WTC11 (cell line): ENCODE results near the gene ZNF776. TPM values are rescaled to one million over a fixed set of nuclear protein-coding genes. Genes with fewer than 3 reads are reported as not detected.

ENCODE experiments used
- ATAC-seq: fragments of 200-7000 bp; cut with Tn5 transposase; 2 replicates; pipeline ENCODE4 v1.10.0; 2021; ENCODE audit warnings: mild to moderate bottlenecking, moderate library complexity
- CTCF ChIA-PET: fragments of 300-600 bp; sonication (Branson Sonifier 250); formaldehyde crosslinking; loops from one replicate; lab custom pipeline; 2021; ENCODE audit warnings: antibody characterized with exemption; lab: Charles Lee
- POLR2A ChIA-PET: fragments of 350-600 bp; sonication (Branson Sonifier 250); formaldehyde crosslinking; loops from one replicate; lab custom pipeline; 2021; ENCODE audit warnings: antibody characterized with exemption; lab: Charles Lee
- DNase-seq: peaks from one replicate; pipeline ENCODE4 v3.0.0; 2021; ENCODE audit warnings: low spot score
- H3K27ac Mint-ChIP-seq: 2 replicates; pipeline ENCODE4 v1.8.0; 2021; ENCODE audit warnings: mixed read lengths
- H3K27me3 Mint-ChIP-seq: 2 replicates; pipeline ENCODE4 v1.8.0; 2021; ENCODE audit warnings: low read depth, mild to moderate bottlenecking, moderate library complexity, mixed read lengths
- H3K36me3 Mint-ChIP-seq: 2 replicates; pipeline ENCODE4 v1.8.0; 2021; ENCODE audit warnings: mixed read lengths
- H3K4me1 Mint-ChIP-seq: 2 replicates; pipeline ENCODE4 v1.8.0; 2022; ENCODE audit warnings: mixed read lengths
- H3K4me3 Mint-ChIP-seq: 2 replicates; pipeline ENCODE4 v1.8.0; 2021; ENCODE audit warnings: mild to moderate bottlenecking, moderate library complexity, mixed read lengths
- H3K9me3 Mint-ChIP-seq: 2 replicates; pipeline ENCODE4 v1.8.0; 2021; ENCODE audit warnings: mixed read lengths
- ATF2 ChIP-seq: sonication (generic); formaldehyde crosslinking; IDR thresholded peaks from 2 replicates; pipeline ENCODE4 v1.8.1; 2022; ENCODE audit warnings: low read depth, missing genetic modification reagents, borderline replicate concordance
- CTCF ChIP-seq: fragments of 200-600 bp; IDR thresholded peaks from 2 replicates; pipeline ENCODE4 v1.8.0; 2022; ENCODE audit warnings: antibody characterized with exemption
- total RNA-seq: library from RNA; stranded (reverse); gene quantifications from 3 replicates; pipeline ENCODE4 v1.2.3, GENCODE V29; 2021

Gene ZNF776
- total RNA-seq, 1 experiment from 2014 or later, result 14.3 TPM

- no peak for TF ChIP-seq ATF2 (CRISPR knock-in tag)
Observed at GRCh38 chr19:57803594-57804325, 57.1 kb downstream of the ZNF776 start (continued).

- H3K4me1 Mint-ChIP-seq, result peaks cover 38% of the 10 kb centered on the region
- no peak overlapping the region; the same call in none of the 2 replicates for H3K27ac Mint-ChIP-seq
- ChIA-PET POLR2A (no interaction called here), CTCF (no interaction called here)
- no peak overlapping the region for H3K4me3 Mint-ChIP-seq
- peaks cover 48% of the 10 kb centered on the region for H3K36me3 Mint-ChIP-seq
- no peaks in the 10 kb centered on the region for H3K27me3 Mint-ChIP-seq
- no peak for ATAC-seq
- no peaks in the 10 kb centered on the region for H3K9me3 Mint-ChIP-seq
- no peak for DNase-seq
- TF ChIP-seq CTCF, result no peak
Observed at GRCh38 chr19:57807541-57807940, 60.9 kb downstream of the ZNF776 start.

Other genes starting within 250 kb of the ZNF776 start
- gene ZNF773, start 246.9 kb upstream of the ZNF776 start, total RNA-seq, result 6.3 to 8.6 TPM (median 6.8 TPM) in 3 replicates
- 8.8 to 9.7 TPM (median 9.2 TPM) in 3 replicates for gene ZNF549, start 219.5 kb upstream of the ZNF776 start, total RNA-seq
- 13.0 to 17.5 TPM (median 15.5 TPM) in 3 replicates for gene ZNF550, start 187.0 kb upstream of the ZNF776 start, total RNA-seq
- 8.3 to 10.0 TPM (median 9.1 TPM) in 3 replicates for gene ZNF416, start 167.9 kb upstream of the ZNF776 start, total RNA-seq
- 30.0 to 31.5 TPM (median 31.1 TPM) in 3 replicates for gene ZIK1, start 162.7 kb upstream of the ZNF776 start, total RNA-seq
- 10.4 to 12.0 TPM (median 11.2 TPM) in 3 replicates for gene ZNF530, start 146.9 kb upstream of the ZNF776 start, total RNA-seq
- 46.8 to 53.1 TPM (median 52.5 TPM) in 3 replicates for gene ZNF134, start 132.6 kb upstream of the ZNF776 start, total RNA-seq
- 13.5 to 17.6 TPM (median 14.3 TPM) in 3 replicates for gene ZNF211, start 113.6 kb upstream of the ZNF776 start, total RNA-seq
- gene ZSCAN4, start 77.9 kb upstream of the ZNF776 start, total RNA-seq, result 0.09 to 0.13 TPM in 2 of 3 replicates, not detected in the other
- gene ZNF551, start 64.8 kb upstream of the ZNF776 start, total RNA-seq, result 30.2 to 32.4 TPM (median 31.3 TPM) in 3 replicates
- gene ZNF154, start 37.6 kb upstream of the ZNF776 start, total RNA-seq, result 20.0 to 22.0 TPM (median 21.4 TPM) in 3 replicates
- 6.8 to 9.1 TPM (median 7.1 TPM) in 3 replicates for gene ZNF671, start 19.2 kb upstream of the ZNF776 start, total RNA-seq
- 13.6 to 16.4 TPM (median 15.4 TPM) in 3 replicates for gene ZNF586, start 22.9 kb downstream of the ZNF776 start, total RNA-seq
- gene ZNF552, start 68.1 kb downstream of the ZNF776 start, total RNA-seq, result 9.0 to 13.1 TPM (median 9.3 TPM) in 3 replicates
- gene ZNF587B, start 83.5 kb downstream of the ZNF776 start, total RNA-seq, result 39.9 to 43.2 TPM (median 41.7 TPM) in 3 replicates
- 46.6 to 57.0 TPM (median 47.0 TPM) in 3 replicates for gene ZNF587, start 103.0 kb downstream of the ZNF776 start, total RNA-seq
- gene ZNF814, start 142.2 kb downstream of the ZNF776 start, total RNA-seq, result 60.7 to 80.8 TPM (median 77.8 TPM) in 3 replicates
- gene ZNF417, start 169.8 kb downstream of the ZNF776 start, total RNA-seq, result 21.4 to 22.6 TPM (median 21.5 TPM) in 3 replicates
- gene ZNF418, start 188.6 kb downstream of the ZNF776 start, total RNA-seq, result 19.6 to 21.1 TPM (median 20.8 TPM) in 3 replicates
- 15.1 to 17.9 TPM (median 15.9 TPM) in 3 replicates for gene ZNF256, start 200.9 kb downstream of the ZNF776 start, total RNA-seq
- gene C19orf18, start 227.7 kb downstream of the ZNF776 start, total RNA-seq, result 1.1 to 1.3 TPM (median 1.1 TPM) in 3 replicates